ENCODE data around the gene DUOX2. TPM values are rescaled to one million over a fixed set of nuclear protein-coding genes. Genes with fewer than 3 reads are reported as not detected.

Gene DUOX2
- polyA plus RNA-seq, 1 donor from 2014 or later, result not detected

DNA sequence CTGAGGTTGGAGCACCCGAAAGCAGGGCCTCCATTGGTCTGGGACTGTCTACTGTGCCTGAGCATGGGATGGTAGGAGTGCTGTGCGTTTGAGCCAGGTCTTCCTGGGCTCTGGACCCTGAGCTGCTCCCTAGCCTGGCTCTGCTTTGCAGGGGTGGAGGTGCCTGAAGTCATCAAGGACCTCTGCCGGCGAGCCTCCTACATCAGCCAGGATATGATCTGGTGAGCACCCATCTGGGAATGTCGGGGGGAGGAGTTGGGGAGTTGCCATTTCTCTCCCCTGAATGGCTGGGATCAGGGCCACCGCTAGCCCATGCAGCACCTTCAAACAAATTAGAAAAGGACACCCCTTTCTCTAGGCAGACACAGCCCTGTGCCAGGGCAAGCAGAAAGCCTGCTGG is 36.5 kb upstream of the DUOX2 start:
- no peaks in the 10 kb centered on the region for H3K79me2 ChIP-seq (replicated peaks; ENCODE audit: insufficient read depth, low read length)
- H3K36me3 ChIP-seq (ENCODE audit: insufficient read depth, low read length), result no peaks in the 10 kb centered on the region
- H3K4me3 ChIP-seq (ENCODE audit: low read length), result no peak overlapping the region
- H3K9me2 ChIP-seq (ENCODE audit: insufficient read depth, low read length), result no peaks in the 10 kb centered on the region
- H3F3A ChIP-seq (ENCODE audit: insufficient read depth, low read length, poor library complexity, severe bottlenecking), result no peaks in the 10 kb centered on the region
- no peaks in the 10 kb centered on the region for H4K20me1 ChIP-seq (ENCODE audit: insufficient read depth)
- TF ChIP-seq TAF1 (IDR thresholded peaks at IDR 0.05; ENCODE audit: low read depth), result no peak
- no peak for TF ChIP-seq REST (IDR thresholded peaks at IDR 0.05; ENCODE audit: borderline replicate concordance)
- no peak for TF ChIP-seq POLR2AphosphoS5 (IDR thresholded peaks at IDR 0.05)
- no peak for TF ChIP-seq RAD21 (conservative IDR thresholded peaks at IDR 0.05)
- no peak for TF ChIP-seq SMC3 (conservative IDR thresholded peaks at IDR 0.05; ENCODE audit: poor library complexity)
- TF ChIP-seq EP300 (conservative IDR thresholded peaks at IDR 0.05; ENCODE audit: poor library complexity, severe bottlenecking), result no peak
- no peak for TF ChIP-seq MXI1 (conservative IDR thresholded peaks at IDR 0.05; ENCODE audit: poor library complexity, severe bottlenecking)
- no peak for TF ChIP-seq CTCF (IDR thresholded peaks at IDR 0.05; ENCODE audit: poor library complexity, severe bottlenecking)
- TF ChIP-seq EZH2 (IDR thresholded peaks at IDR 0.05; ENCODE audit: borderline replicate concordance, insufficient read depth, low read length, poor library complexity, severe bottlenecking), result no peak
- no peak overlapping the region for H2AFZ ChIP-seq (ENCODE audit: low read depth, low read length)
- no peak overlapping the region for H3K27ac ChIP-seq (ENCODE audit: low read length)
- no peaks in the 10 kb centered on the region for H3K9me3 ChIP-seq (ENCODE audit: low read length)
- H3K9ac ChIP-seq (ENCODE audit: low read length), result no peak overlapping the region
- H3K27me3 ChIP-seq (ENCODE audit: insufficient read depth, low read depth, low read length), result no peaks in the 10 kb centered on the region
- H3K4me2 ChIP-seq (ENCODE audit: low read length), result no peak overlapping the region

DNA sequence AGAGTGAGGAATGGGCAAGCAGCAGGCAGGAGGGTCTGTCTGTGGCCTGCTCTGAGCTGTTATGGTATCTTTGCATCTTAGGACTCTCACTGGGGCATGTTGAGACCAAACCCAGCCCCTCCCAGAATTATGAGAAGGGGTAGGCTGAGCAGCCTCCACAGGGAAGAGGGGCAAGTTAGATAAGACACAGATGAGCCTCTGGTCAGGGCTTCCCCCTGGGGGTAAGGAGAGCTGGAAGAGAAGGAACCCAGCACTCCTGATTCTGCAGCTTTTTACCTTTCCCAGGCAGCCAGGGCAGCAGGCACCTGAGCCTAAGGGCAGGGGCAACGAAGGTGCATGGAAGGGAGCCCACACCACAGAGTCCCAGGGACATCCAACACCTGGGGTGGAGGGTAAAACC is 35.1 kb upstream of the DUOX2 start:
- H2AFZ ChIP-seq (ENCODE audit: low read depth, low read length), result no peak overlapping the region
- TF ChIP-seq MXI1 (conservative IDR thresholded peaks at IDR 0.05; ENCODE audit: poor library complexity, severe bottlenecking), result no peak
- peak; percentile 14 for TF ChIP-seq POLR2AphosphoS5 (IDR thresholded peaks at IDR 0.05)
- H3F3A ChIP-seq (ENCODE audit: insufficient read depth, low read length, poor library complexity, severe bottlenecking), result no peaks in the 10 kb centered on the region
- H3K9ac ChIP-seq (ENCODE audit: low read length), result no peak overlapping the region
- no peak overlapping the region for H3K4me3 ChIP-seq (ENCODE audit: low read length)
- no peaks in the 10 kb centered on the region for H3K27me3 ChIP-seq (ENCODE audit: insufficient read depth, low read depth, low read length)
- H4K20me1 ChIP-seq (ENCODE audit: insufficient read depth), result no peaks in the 10 kb centered on the region
- H3K27ac ChIP-seq (ENCODE audit: low read length), result no peak overlapping the region
- H3K79me2 ChIP-seq (replicated peaks; ENCODE audit: insufficient read depth, low read length), result no peaks in the 10 kb centered on the region
- no peak overlapping the region for H3K4me2 ChIP-seq (ENCODE audit: low read length)
- H3K36me3 ChIP-seq (ENCODE audit: insufficient read depth, low read length), result no peaks in the 10 kb centered on the region
- H3K9me3 ChIP-seq (ENCODE audit: low read length), result no peaks in the 10 kb centered on the region
- no peaks in the 10 kb centered on the region for H3K9me2 ChIP-seq (ENCODE audit: insufficient read depth, low read length)
